T-cell (primary cell): ENCODE measurements around the gene MSH4. TPM values are rescaled to one million over a fixed set of nuclear protein-coding genes. Genes with fewer than 3 reads are reported as not detected.

Source experiments
- total RNA-seq, 35 experiments: library from RNA in 6 of 35; stranded (reverse) in 6 of 35; fragments of 120-200 nt in 1 of 35; gene quantifications; one replicate each; pipeline versions ENCODE4 v1.2.1 to v1.2.4 and lab custom pipeline; 2013 to 2026

Gene MSH4
- total RNA-seq, 5 donors from 2014 or later (not counting 1 experiment from before 2014, with no cell fraction given): 0.41 to 0.54 (median 0.43) TPM; not detected in 1

Other genes with a start within 250 kb of the MSH4 start
- 1 to 10 TPM in 2 of 5 donors, under 1 TPM in 2, not detected in 1; 0.06 to 2.4 (median 0.84) TPM for gene SLC44A5, start 185.8 kb upstream of the MSH4 start, total RNA-seq
- 10 to 100 TPM; 16.6 to 29.3 (median 23.0) TPM for gene ACADM, start 72.2 kb upstream of the MSH4 start, total RNA-seq
- 100 to 1,000 TPM in 2 of 5 donors, 10 to 100 TPM in 3; 75.8 to 153 (median 83.6) TPM for gene RABGGTB, start 10.6 kb upstream of the MSH4 start, total RNA-seq
- gene ASB17, start 135.5 kb downstream of the MSH4 start, total RNA-seq: not detected